NCI-H2196 (cell line): Measurements from ENCODE around the gene ZMYND15.

Experiments used
- DNase-seq: peaks from one replicate; lab custom pipeline; 2025; ENCODE audit not compliant: unreplicated experiment; lab: John Stamatoyannopoulos, UW

The ZMYND15 gene

DNA sequence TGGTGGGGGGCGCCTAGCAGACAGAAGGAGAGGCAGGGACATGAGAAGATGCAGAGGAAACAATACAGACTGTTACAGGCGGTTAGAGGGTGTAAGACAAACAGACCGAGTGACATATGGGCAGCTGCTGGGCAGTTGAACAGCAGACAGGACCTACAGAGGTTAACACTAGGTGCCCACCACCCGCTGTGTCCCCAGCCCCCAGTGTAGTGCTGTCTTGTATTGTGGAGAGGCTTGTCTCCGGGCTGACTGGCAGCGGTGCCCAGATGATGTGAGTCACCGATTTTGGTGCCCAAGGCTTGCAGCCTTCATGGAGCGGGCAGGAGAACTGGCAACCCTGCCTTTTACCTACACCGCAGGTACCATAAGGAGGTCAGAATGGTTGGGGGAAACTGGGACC lies 2.5 kb downstream of the ZMYND15 start:
- no peak for DNase-seq

DNA sequence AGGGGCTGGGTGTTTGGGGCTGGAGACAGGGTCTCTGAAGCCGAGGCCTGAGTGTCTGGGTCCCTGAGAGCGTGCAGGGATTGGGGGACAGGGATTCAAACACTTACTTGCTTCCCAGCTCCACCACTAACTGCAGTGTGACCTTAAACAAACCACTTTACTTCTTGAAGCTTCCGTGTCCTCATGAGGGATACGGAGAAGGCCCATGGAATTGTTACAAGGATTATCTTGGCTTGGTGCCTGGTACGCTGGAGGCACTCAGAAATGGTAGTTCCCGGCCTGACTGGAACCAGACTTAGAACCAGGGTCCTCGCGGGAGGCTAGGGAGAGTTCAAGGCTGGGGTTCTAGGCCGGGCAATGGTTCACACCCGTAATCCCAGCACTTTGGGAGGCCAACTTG lies 3.0 kb downstream of the ZMYND15 start:
- no peak for DNase-seq

DNA sequence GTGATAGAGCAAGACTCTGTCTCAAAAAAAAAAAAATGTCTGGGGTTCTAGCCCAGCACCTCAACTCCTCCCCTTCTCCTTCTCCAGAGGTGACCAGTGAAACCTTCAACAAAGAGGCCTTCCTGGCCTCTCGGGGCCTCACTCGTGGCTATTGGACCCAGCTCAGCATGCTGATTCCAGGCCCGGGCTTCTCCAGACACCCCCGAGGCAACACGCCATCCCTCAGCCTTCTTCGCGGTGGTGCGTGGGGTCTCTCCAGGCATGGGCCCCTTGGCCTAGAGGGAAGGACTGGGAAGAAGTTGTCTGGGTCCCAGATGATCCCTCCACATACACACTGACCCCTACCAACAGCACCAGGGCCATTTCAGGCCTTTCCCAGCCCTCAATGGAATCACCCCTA lies 3.6 kb downstream of the ZMYND15 start:
- no peak for DNase-seq

DNA sequence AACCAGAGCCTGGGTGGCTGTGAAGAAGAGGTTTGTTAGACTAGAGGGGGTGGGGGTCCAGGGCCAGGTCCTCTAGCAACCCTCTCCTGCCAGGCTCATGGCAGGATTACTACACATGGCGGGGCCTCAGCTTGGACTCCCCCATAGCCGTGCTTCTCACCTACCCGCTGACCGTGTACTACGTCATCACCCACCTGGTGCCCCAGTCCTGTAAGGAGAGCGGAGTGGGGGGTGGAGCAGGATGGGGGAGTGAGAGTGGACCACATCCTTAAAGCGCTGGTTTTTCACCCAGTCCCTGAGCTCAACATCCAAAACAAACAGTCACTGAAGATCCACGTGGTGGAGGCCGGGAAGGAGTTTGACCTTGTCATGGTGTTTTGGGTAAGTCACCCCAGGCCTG lies 4.3 kb downstream of the ZMYND15 start:
- no peak for DNase-seq

DNA sequence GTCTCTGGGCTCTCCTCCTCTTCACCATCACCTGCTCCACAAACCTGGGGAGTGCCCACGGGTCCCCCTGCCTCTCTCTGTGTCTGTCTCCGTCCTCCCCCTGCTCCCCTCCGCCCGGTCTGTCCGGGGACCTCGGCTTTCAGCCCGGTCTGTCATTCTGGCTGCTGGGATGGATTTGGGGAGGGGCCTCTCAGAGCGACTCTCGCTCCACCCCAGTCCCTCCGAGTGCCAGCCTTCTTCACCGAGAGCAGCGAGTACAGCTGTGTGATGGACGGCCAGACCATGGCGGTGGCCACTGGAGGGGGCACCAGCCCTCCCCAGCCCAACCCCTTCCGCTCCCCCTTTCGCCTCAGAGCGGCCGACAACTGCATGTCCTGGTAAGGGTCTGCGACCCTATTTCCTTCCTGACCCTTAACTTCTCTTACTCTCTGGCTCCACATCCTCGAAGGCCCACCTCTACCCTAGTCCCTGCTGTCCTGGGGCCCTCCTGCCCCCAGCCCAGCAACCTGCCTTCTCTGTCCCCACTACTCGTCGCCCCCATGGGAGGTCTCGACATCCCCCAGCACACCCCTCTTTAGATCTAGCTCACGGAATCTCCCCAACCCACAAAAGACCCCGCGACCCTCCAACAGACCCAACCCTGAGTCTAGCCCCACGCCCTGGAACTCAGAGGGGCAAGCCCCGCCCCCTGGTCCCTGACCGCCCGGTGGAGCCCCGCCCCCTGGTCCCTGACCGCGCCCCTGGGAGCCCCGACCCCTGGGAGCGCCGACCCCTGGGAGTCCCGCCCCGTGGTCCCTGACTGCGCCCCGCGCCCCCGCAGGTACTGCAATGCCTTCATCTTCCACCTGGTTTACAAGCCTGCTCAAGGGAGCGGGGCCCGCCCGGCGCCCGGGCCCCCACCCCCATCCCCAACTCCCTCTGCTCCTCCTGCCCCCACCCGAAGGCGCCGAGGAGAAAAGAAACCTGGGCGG lies 5.7 kb downstream of the ZMYND15 start:
- DNase-seq = no peak

DNA sequence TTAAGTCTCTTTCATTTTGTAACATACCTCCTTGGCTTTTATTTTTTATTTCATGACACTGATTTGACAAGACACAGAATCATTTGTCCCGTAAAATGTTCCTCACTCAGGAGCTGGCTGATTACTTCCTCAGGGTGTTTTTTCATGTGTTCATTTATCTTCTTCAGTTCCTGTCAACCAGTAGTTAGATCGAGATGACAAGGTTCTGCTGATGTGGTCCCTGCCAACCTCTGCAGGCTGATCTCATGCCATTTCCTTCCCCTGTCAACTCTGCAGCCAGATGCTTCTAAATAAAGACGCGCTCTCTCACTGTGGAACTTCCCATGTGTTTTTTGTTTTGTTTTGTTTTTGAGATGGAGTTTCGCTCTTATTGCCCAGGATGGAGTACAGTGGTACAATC lies 8.2 kb downstream of the ZMYND15 start:
- DNase-seq = no peak

DNA sequence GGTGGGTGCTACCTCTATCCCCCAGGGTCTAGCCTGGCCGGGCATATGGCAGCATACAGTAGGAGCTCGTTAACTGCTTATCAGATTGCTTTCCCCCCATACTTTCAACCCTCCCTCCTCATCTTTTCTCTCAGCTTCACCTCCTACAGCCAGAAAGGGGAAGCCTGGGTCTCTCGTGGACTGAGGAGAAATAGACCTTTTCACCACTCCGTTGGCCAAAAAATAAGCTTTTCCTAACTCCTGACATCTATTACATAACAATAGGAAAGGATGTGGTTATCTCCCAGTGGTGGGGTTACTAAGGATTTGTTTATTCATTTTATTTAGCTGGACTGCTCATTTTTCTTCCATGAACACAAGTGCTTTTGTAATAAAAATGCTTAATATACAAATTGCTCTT lies 9.1 kb downstream of the ZMYND15 start:
- no peak for DNase-seq

DNA sequence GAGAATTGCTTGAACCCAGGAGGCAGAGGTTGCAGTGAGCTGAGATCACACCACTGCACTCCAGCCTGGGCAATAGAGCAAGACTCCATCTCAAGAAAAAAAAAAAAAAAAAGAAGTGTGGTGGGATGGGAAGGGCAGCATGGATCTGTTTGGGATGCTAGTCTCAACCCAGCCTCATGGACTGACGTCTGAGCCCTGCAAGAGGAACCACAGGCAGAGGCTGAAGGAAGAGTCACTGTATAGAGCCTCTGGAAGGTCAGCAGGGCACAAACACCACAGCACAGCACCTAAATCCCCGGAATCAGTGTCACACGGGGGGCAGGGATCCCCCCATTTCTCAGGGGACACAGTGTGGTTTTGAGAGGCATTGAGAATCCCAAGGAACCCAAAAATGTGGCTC lies 11.0 kb downstream of the ZMYND15 start:
- DNase-seq = no peak

DNA sequence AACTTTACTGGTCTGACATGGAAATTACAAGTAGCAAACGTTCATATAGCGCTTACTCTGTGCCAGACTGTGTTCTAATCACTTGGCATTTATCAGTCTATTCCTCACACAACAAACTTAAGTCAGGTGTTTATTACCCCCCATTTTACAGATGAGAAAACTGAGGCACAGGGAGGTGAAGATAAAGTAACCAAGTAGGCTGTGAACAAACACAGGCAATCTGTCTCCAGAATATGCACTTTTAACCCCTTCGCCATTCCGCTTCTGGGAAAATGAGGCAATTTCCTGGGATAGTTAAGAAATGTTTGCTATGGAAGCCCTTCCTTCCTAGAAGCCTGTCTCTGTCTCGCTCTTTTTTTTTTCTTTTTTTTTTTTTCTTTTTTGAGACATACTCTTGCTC lies 12.3 kb downstream of the ZMYND15 start:
- DNase-seq = no peak

DNA sequence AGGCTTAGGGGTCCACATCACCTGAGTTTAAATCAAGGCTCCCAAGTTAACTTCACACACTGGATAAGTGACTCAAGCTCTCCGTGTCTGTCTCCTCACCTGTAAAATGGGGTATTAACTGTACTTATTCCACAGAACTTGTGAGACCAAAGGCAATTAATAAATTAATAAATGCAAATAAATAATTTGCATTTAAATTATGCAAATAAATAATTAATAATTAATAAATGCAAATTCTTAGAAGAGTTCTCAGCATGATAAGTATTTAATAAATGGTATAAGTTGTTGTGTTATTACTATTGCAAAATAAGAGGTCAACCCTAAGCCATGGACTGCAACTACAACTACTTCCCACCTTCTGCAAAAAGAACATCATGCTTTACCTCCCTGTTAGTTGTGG lies 13.8 kb downstream of the ZMYND15 start:
- no peak for DNase-seq

DNA sequence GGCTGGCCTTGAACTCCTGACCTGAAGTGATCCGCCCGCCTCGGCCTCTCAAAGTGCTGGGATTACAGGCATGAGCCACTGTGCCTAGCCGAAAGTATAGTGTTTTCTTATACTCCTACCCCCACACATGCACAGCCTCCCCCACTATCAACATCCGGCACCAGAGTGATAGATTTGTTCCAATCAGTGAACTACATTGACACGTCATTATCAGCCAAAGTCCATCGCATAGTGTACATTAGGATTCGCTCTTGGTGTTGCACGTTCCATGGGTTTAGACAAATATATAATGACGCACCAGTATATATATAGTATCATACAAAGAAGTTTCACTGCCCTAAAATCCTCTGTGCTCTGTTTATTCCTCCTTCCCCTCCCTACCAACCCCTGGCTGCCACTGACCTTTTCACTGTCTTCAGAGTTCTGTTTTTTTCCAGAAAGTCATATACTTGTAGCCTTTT lies 20.2 kb downstream of the ZMYND15 start:
- DNase-seq = no peak

DNA sequence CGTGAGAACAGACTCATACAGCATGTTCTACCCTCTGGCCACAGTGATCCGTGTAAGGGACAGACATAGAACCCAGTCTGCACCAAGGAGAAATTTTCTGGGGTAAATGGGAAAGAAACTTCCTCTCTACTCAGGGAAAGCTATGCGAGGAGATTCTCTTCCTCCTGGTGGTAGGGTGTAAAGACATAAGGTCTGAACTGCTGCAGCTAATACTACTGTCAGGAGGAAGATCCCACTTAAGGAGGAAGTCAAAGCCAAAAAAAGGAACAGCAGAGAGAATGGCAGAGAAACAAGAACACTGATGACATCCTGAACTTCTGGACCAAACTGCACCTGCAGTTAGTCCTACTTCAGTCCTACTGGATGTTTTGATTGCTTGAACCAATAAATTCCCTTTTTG lies 25.0 kb downstream of the ZMYND15 start:
- DNase-seq = no peak

DNA sequence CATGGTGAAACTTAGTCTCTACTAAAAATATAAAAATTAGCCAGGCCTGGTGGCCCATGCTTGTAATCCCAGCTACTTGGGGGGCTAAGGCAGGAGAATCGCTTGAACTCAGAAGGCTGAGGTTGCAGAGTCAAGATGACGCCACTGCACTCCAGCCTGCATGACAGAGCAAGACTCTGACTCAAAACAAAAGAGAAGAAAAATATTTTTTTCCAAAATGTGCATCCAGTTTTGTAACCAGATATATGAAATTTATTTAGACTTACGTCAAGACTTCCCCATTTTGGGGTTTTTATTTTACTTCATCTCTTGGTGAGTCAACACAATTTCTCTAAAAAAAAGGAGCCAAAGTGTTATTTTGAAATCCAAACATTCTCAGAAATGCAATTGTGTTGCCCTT lies 26.6 kb downstream of the ZMYND15 start:
- no peak for DNase-seq

DNA sequence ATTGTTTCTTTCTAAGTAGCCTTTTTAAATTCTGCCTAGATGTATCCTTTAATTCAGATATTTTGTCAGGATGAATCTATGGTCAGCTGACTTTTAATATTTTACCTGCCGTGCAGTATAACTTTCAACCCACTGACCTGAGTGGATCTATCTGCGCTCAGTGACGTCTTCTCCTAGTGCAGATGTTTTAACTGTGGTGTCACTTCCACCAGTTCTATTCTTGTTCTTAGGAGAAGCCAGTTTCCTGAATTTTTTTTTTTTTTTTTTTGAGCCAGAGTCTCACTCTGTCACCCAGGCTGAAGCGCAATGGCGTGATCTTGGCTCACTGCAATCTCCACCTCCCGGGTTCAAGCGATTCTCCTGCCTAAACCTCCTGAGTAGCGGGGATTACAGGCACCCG lies 27.1 kb downstream of the ZMYND15 start:
- no peak for DNase-seq

DNA sequence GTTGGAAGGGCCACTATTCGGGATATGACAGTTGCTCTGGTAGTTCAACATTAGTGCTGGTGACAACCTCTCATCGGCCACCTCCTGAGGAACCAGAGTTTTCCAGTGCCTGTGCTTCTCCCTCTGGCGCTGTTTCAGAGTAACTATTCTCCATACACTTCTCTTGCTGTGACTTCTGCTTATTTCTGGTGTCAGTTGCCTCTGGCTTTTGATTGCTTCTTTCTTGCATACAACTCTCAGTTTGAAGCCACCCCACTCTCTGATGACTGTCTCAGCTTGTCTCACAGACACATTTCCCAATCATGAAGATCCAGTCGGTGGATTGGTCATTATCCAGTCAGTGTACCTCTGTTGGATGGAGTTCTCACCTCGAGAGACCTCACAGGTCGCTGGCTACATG lies 28.7 kb downstream of the ZMYND15 start:
- no peak for DNase-seq

DNA sequence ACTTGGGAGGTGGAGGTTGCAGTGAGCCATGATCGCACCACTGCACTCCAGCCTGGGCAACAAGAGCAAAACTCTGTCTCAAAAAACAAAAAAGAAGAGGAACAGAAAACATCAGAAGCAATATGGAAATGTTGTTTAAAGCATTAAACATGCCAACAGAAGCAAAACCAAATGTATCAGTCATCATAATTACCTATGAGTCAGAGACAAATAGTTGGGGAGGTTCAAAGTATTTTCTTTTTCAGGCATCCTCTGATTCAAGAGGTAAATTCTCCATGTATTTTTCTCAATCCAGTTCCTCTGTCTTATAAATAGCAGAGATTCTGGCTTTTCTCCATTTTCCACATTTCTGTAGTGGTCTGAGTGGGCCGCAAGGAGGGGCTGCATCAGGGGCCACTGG lies 30.0 kb downstream of the ZMYND15 start:
- no peak for DNase-seq

DNA sequence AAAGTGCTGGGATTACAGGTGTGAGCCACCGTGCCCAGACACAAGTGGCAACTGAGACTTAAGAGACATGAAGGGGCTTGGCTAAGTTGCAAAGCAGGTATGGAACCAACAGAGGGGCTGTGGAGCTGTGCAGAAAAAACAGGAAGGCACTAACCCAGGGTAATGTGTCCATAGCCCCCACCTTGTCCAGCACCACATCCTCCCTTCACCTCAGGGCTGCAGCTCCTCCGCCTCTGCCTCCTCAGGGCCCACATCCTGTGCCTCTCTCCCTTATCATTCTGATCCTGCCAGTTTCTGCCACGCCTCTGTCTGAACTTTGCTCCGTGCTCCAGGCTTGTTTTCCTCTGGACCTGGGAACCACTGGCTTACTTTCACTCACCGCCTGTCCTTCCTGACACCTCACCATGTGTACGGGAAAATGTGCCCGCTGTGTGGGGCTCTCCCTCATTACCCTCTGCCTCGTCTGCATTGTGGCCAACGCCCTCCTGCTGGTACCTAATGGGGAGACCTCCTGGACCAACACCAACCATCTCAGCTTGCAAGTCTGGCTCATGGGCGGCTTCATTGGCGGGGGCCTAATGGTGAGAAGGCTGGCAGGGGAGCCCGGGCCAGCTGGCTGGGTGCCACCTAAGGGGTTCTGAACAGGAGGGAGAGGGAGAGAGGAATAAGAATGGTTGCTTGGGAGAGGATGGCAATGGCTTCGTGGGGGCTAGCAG lies 32.0 kb downstream of the ZMYND15 start, which contains the start of gene TM4SF5:
TM4SF5 (plus strand) TSS at position 368 of the 716 bp plus-strand sequence; CDS start at position 405, 37 bp downstream.
- DNase-seq = no peak

DNA sequence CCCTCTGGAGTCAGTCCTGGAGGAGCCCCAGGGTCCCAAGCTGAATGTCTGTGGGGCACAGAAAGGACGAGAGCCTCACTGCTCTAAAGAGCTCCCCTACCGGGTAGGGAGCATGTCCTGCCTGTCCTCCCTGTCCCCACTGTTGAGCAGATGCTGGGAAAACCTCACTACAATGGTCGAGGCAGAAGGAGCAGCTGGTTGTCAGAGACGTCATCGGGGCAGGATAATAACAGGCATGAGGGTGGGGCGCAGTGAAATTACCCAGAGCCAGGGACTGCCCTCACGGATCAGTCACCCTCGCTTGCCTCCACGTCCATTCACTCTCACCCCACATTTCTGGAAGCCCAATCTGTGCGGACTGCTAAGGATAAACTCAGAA lies 32.6 kb downstream of the ZMYND15 start:
- DNase-seq = no peak

DNA sequence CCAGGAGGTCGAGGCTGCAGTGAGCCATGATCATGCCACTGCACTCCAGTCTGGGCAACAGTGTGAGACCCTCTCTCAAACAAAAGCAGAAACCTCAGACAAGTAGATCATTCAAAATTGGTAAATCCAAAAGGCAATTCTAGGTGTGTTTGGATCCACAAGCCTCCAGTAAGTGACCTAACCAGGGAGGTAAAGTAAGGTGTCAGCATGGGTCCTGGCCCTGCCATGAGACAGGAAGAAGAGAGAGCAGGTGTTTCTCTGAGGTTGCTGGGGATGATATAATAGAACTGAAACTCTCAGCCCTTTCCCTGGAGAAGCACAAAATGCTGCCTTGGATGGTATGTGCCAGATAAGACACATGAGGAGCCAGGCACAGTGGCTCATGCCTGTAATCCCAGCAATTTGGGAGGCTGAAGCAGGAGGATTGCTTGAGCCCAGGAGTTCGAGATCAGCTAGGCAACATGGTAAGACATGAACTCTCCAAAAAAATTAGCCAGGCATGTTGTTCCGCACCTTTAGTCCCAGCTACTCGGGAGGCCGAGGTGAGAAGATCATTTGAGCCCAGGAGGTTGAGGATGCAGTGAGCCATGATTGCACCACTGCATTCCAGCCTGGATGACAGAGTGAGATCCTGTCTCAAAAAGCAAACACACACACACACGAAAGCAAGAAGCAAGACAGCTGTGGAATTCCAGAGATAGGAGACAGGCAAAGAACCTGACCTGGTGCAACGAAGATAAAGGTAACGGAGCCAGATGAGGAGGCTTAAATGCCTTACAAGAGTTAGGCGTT lies 38.5 kb downstream of the ZMYND15 start:
- DNase-seq = peak; percentile 2

DNA sequence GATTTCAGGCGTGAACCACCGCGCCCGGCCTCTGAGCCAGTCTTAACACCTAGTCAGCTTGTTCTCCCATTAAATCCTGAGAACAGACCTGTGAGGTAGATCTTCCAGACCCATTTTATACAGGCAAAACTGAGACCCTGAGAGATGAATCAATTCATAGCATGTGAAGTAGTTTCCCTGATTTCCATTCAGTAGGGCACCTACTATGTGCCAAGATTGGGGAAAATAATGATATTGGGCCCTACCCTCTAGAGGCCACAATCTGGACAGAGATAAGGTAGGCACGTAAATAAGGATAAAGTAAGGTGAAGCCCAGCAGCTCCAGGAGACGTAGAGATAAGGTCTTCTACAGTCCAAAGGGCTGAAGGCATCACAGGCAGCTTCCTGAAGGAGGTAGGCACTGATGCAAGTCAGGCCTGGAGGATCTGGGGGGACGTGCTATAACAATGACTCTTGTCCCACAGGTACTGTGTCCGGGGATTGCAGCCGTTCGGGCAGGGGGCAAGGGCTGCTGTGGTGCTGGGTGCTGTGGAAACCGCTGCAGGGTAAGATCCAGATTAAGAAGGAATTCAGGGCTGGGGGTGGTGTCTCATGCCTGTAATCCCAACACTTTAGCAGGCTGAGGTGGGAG lies 40.8 kb downstream of the ZMYND15 start:
- no peak for DNase-seq

DNA sequence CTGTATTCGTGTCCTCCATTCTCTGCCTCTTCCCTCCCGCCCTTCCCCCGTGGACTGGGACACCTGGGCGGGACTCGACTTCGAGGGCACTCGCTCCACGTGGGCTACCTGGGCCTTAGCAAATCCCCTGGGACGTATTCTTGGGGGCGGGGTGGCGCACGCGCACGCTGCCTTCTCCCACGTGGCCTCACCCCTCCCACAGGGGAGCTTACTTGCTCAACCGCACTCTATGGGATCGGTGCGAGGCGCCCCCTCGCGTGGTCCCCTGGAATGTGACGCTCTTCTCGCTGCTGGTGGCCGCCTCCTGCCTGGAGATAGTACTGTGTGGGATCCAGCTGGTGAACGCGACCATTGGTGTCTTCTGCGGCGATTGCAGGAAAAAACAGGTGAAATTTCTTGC lies 43.0 kb downstream of the ZMYND15 start:
- DNase-seq = no peak
